SK-N-SH (cell line): ENCODE data around the gene SCN8A. TPM values are rescaled to one million over a fixed set of nuclear protein-coding genes. Genes with fewer than 3 reads are reported as not detected.

Experiments used
- CTCF ChIA-PET: fragments of 300-600, 350-600 bp; formaldehyde crosslinking; extraction: SDS; loops from one replicate; lab custom pipeline; 2021; lab: Yijun Ruan, JAX
- POLR2A ChIA-PET: fragments of 350-600 bp; sonication (Branson Sonifier 250); formaldehyde crosslinking; extraction: SDS; loops from one replicate; lab custom pipeline; 2020; ENCODE audit warnings: antibody characterized with exemption, inconsistent platforms; lab: Yijun Ruan, JAX
- DNase-seq: peaks from one replicate; pipeline ENCODE4 v3.0.0; 2012
- H2AFZ ChIP-seq: fragments of 200-600 bp; sonication (generic); 2 replicates; pipeline ENCODE4 v1.8.1; 2016; ENCODE audit warnings: antibody characterized with exemption, mild to moderate bottlenecking, low read depth
- H3F3A ChIP-seq: fragments of 200-600 bp; sonication (generic); replicated peaks from 2 replicates; pipeline ENCODE3; 2016; ENCODE audit warnings: antibody characterized with exemption, mild to moderate bottlenecking; ENCODE audit not compliant: insufficient read depth
- H3K27ac ChIP-seq, 2 experiments: fragments of 200-500 bp in 1 of 2; fragments of 200-600 bp in 1 of 2; sonication (Bioruptor generic) in 1 of 2; sonication (generic), shearing (Covaris generic) in 1 of 2; 2 replicates each; pipeline versions ENCODE4 v1.5.1 to v1.6.1; 2014 to 2016; ENCODE audit warnings: low read depth in 2 of 2, inconsistent platforms in 1 of 2, low read length in 1 of 2, mild to moderate bottlenecking in 1 of 2, mixed read lengths in 1 of 2
- H3K27me3 ChIP-seq: fragments of 200-600 bp; sonication (generic), shearing (Covaris generic); 2 replicates; pipeline ENCODE4 v1.6.1; 2016; ENCODE audit warnings: mixed run types; ENCODE audit not compliant: insufficient read depth
- H3K36me3 ChIP-seq, 2 experiments: fragments of 200-500 bp in 1 of 2; fragments of 200-600 bp in 1 of 2; sonication (Bioruptor generic) in 1 of 2; sonication (generic) in 1 of 2; replicated peaks in 1 of 2; 2 replicates each; pipeline versions ENCODE3 to v1.5.1; 2014 to 2016; ENCODE audit warnings: low read length in 1 of 2, mild to moderate bottlenecking in 1 of 2; ENCODE audit not compliant: insufficient read depth in 2 of 2, control insufficient read depth in 1 of 2
- H3K4me1 ChIP-seq, 2 experiments: fragments of 200-500 bp in 1 of 2; fragments of 200-600 bp in 1 of 2; sonication (Bioruptor generic) in 1 of 2; sonication (generic), shearing (Covaris generic) in 1 of 2; 2 replicates each; pipeline versions ENCODE4 v1.5.1 to v1.6.1; 2014 to 2016; ENCODE audit warnings: low read depth in 1 of 2, low read length in 1 of 2, mixed run types in 1 of 2; ENCODE audit not compliant: insufficient read depth in 2 of 2, control insufficient read depth in 1 of 2
- H3K4me2 ChIP-seq: fragments of 200-600 bp; sonication (generic), shearing (Covaris generic); 2 replicates; pipeline ENCODE4 v1.6.1; 2017; ENCODE audit warnings: mixed run types
- H3K4me3 ChIP-seq, 2 experiments: fragments of 200-500 bp in 1 of 2; fragments of 200-600 bp in 1 of 2; sonication (Bioruptor generic) in 1 of 2; sonication (generic), shearing (Covaris generic) in 1 of 2; 2 replicates each; pipeline versions ENCODE4 v1.5.1 to v1.8.1; 2014 to 2016; ENCODE audit warnings: low read depth in 2 of 2, inconsistent platforms in 1 of 2, low read length in 1 of 2, mild to moderate bottlenecking in 1 of 2, mixed read lengths in 1 of 2, moderate library complexity in 1 of 2
- H3K79me2 ChIP-seq: fragments of 200-600 bp; sonication (generic); 2 replicates; pipeline ENCODE4 v1.8.1; 2017; ENCODE audit warnings: mild to moderate bottlenecking; ENCODE audit not compliant: insufficient read depth
- H3K9ac ChIP-seq: fragments of 200-600 bp; sonication (generic); 2 replicates; pipeline ENCODE4 v1.6.1; 2017; ENCODE audit warnings: mixed run types
- H3K9me2 ChIP-seq: fragments of 200-600 bp; sonication (generic); 2 replicates; pipeline ENCODE4 v1.6.1; 2017; ENCODE audit warnings: mixed run types
- H3K9me3 ChIP-seq: fragments of 200-600 bp; sonication (generic); 2 replicates; pipeline ENCODE4 v1.6.1; 2017; ENCODE audit warnings: mixed run types, mild to moderate bottlenecking, moderate library complexity
- H4K20me1 ChIP-seq: fragments of 200-600 bp; sonication (generic); 2 replicates; pipeline ENCODE4 v1.6.1; 2017; ENCODE audit warnings: mild to moderate bottlenecking, mixed run types; ENCODE audit not compliant: insufficient read depth
- EZH2phosphoT487 ChIP-seq: fragments of 200-600 bp; sonication (generic); IDR thresholded peaks from 2 replicates; pipeline ENCODE4 v1.6.1; 2017; ENCODE audit warnings: low read depth, mixed run types, mild to moderate bottlenecking, antibody characterized with exemption, moderate library complexity, borderline replicate concordance
- GATA2 ChIP-seq: sonication (generic); formaldehyde crosslinking; IDR thresholded peaks from 2 replicates; pipeline ENCODE4 v1.5.0; 2020; ENCODE audit warnings: mild to moderate bottlenecking, missing genetic modification reagents
- JUND ChIP-seq: IDR thresholded peaks from 2 replicates; pipeline ENCODE4 v1.4.0; 2012
- MAX ChIP-seq: IDR thresholded peaks from 2 replicates; pipeline ENCODE4 v1.4.0; 2012; ENCODE audit warnings: low read depth
- MEF2A ChIP-seq: IDR thresholded peaks from 2 replicates; pipeline ENCODE4 v1.4.0; 2012; ENCODE audit warnings: low read depth, borderline replicate concordance
- NFIC ChIP-seq: IDR thresholded peaks from 2 replicates; pipeline ENCODE4 v1.4.0; 2012; ENCODE audit warnings: borderline replicate concordance
- PBX3 ChIP-seq: IDR thresholded peaks from 2 replicates; pipeline ENCODE4; 2012
- POLR2AphosphoS5 ChIP-seq: IDR thresholded peaks from 2 replicates; pipeline ENCODE4 v1.6.1; 2012; ENCODE audit warnings: low read depth, low read length
- RAD21 ChIP-seq: IDR thresholded peaks from 2 replicates; pipeline ENCODE4 v1.6.1; 2012; ENCODE audit warnings: mild to moderate bottlenecking, low read length
- RCOR1 ChIP-seq: fragments of 150-350 bp; IDR thresholded peaks from 2 replicates; pipeline ENCODE4 v1.6.1; 2017; ENCODE audit warnings: antibody characterized with exemption, low read length
- USF2 ChIP-seq: fragments of 150-350 bp; IDR thresholded peaks from 2 replicates; pipeline ENCODE4 v1.6.1; 2017; ENCODE audit warnings: antibody characterized with exemption, low read length, low read depth, borderline replicate concordance
- WGBS: methylation state at CpG from one replicate; pipeline ENCODE4 v1.1.6; 2017; ENCODE audit warnings: low lambda C conversion rate; 5-methylcytosine and 5-hydroxymethylcytosine counted together
- polyA plus RNA-seq, 3 experiments: library from polyadenylated mRNA; depleted of rRNA; stranded (reverse); fragments of >200 nt; gene quantifications; 2 replicates each; pipeline ENCODE4 v1.2.3, GENCODE V29; 2012

Gene SCN8A
- polyA plus RNA-seq, 1 of the 3 experiments (the other 2 are of a cell fraction) = 7.1 TPM

DNA sequence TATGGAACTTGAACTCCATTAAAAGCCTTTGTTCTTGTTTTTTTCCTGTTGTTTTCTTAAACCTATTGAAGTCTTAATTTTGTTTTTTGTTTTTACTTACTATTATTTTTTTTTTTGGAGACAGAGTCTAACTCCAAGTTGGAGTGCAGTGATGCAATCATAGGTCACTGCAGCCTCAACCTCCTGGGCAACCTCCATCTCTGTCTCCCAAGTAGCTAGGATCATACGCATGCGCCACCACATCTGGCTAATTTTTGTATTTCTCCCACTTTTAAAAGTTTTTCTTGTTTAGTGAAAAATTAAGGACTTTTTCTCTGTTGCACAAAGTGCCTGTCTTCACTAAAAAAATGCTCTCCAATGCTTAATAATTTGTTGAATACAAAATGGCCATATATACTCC is 76.2 kb downstream of the SCN8A start:
- no peaks in the 10 kb centered on the region for H3F3A ChIP-seq
- POLR2A ChIA-PET = no interaction called here
- H3K27me3 ChIP-seq = no peaks in the 10 kb centered on the region
- H3K36me3 ChIP-seq = peaks cover 12 to 30% of the 10 kb centered on the region in 2 experiments
- no peak overlapping the region for H3K4me2 ChIP-seq
- H3K4me3 ChIP-seq = no peak overlapping the region
- no peak overlapping the region for H3K27ac ChIP-seq
- H3K4me1 ChIP-seq = no peaks in the 10 kb centered on the region
- TF ChIP-seq MAX (no peak), GATA2 (CRISPR knock-in tag) (no peak), POLR2AphosphoS5 (no peak), NFIC (no peak), JUND (no peak), RAD21 (no peak), RCOR1 (no peak), MEF2A (no peak), PBX3 (no peak), USF2 (no peak)
- TF ChIP-seq, all 33 proteins: peak for 0
- no peak for DNase-seq
- Histone ChIP-seq H3K9me3 (no peaks in the 10 kb centered on the region), H4K20me1 (peaks cover 5% of the 10 kb centered on the region), H3K79me2 (peaks cover 4% of the 10 kb centered on the region; the same call in 1 of the 2 replicates), H3K9ac (no peak overlapping the region), H3K9me2 (no peaks in the 10 kb centered on the region), H2AFZ (no peak overlapping the region)
- 100% methylated on average over 2 of the region's 2 CpGs for WGBS
- CTCF ChIA-PET = interaction anchor here (1.4 to 2.3 kb wide), 2 partner anchors 10 to 19 kb away, joined by 5 to 7 read pairs; no protein-coding TSS in a partner anchor

DNA sequence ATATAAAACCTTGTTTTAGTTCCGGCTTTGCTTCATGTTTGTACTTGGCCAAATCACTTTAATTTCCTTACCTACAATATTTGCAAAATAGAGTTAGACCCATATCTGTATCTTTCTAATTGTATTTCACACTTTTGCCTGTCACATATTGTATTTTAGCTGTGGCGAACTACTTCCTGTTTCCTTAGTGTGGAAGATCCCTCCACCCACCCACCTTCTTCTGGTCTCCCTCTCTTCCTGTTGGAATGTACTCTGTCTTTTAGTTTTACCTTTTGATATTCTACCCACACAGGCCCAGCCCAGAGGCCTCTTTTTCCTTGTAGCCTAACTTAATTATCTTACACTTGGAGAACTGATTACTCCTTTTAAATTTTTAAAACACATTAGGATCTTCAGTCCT is 78.2 kb downstream of the SCN8A start:
- Histone ChIP-seq H3K9me3 (no peaks in the 10 kb centered on the region), H4K20me1 (peaks cover 7% of the 10 kb centered on the region; the same call in 1 of the 2 replicates), H3F3A (no peaks in the 10 kb centered on the region), H3K9me2 (no peaks in the 10 kb centered on the region), H3K4me2 (no peak overlapping the region), H3K79me2 (peaks cover 10% of the 10 kb centered on the region; the same call in 1 of the 2 replicates), H3K4me3 (no peak overlapping the region), H3K36me3 (peaks cover 3 to 28% of the 10 kb centered on the region in 2 experiments), H3K27ac (no peak overlapping the region; a peak in 1 of 4 replicates), H3K27me3 (no peaks in the 10 kb centered on the region), H3K9ac (no peak overlapping the region), H3K4me1 (no peaks in the 10 kb centered on the region), H2AFZ (no peak overlapping the region)
- no peak for TF ChIP-seq EZH2phosphoT487
- 100% methylated on average over 2 of the region's 2 CpGs for WGBS
- ChIA-PET POLR2A (no interaction called here), CTCF (interaction anchor here (1.0 kb wide), 1 partner anchor 206 kb away, joined by 3 read pairs; no protein-coding TSS in a partner anchor)
- DNase-seq = no peak
